Right kidney (tissue), 1 donor: ENCODE measurements around the gene AOPEP.

Experiments used
- DNase-seq: peaks from one replicate; pipeline ENCODE4 v3.0.0-alpha.2; 2016

Gene AOPEP

DNA sequence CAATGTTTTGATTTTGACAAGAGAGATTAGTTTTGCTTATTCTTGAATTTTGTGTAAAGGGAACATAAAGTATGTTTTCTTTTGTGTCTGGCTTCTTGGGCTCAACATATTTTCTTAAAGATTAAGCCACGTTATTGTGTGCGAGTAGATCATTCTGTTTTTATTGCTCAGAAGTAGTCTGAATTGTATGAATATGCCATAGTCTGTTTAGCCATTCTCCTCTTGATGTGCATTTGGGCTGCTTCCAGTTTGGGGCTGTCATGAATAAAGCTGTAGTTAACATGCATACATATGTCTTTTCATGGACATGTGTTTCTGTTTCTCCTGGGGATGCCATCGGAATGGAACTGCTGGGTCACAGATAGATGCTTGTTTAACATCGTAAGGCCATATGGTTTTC is 392.1 kb downstream of the AOPEP start:
- DNase-seq: no peak

DNA sequence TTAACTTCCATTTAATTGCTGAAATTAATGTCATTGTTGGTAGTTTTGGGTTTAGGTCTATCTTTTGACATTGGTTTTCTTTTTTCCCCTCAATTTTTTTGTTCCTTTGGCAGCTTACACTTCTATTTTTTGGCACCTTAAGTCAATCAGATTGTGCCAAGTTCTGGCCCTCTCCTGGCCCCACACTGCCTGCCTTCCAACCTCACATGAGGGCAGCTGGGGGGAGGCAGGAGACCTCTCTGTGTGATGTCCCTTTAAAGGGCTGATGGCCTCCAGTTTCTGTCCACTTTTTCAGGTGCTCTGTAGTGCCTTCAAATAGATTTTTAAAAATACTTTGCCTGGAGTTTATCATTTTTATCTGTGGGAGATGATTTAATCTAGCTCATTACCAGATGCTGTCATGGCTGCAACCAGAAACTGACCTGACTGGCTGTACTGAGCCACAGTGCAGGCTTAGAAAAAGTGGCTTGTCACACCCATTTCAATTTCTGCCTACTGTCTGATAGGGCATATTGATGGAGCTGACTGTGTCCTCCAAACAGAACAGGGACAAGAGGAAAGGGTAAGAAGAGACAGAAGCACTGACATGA is 394.4 kb downstream of the AOPEP start:
- DNase-seq: no peak

DNA sequence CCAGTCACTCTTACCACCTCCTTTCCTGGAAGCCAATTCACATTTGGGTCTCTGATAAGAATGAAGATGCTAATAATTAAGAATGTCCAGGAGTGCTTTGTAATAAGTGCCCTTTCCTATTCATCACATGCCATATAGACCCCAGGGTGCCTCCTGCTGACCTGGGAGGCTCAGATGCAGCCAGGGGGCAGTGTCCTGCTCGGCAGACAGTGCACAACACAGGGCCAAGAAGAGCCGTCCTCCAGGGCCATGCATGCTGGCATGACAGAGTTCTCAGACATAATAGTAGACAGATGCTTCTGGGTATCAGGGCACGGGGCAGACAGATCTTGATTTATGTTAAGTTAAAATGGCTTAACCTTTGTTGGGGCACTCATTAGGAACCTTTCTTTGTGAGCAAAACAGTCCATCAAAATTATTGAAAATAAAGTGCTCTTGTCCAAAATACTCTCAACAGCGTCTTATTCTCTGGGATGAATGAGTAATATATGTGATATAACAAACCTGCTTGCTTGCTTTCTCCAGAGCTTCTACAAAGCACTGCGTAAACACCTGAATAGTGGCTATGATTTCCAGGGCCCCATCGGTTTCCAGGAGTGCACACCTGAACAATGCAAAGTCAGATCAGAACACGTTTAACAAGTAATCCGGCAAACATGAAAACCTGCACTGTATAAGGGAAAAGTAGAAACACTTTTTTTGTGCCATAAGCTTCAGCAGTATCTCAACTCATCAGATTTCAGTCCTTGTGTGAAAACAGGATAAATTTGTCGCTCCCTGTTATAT is 398.3 kb downstream of the AOPEP start:
- DNase-seq: no peak

DNA sequence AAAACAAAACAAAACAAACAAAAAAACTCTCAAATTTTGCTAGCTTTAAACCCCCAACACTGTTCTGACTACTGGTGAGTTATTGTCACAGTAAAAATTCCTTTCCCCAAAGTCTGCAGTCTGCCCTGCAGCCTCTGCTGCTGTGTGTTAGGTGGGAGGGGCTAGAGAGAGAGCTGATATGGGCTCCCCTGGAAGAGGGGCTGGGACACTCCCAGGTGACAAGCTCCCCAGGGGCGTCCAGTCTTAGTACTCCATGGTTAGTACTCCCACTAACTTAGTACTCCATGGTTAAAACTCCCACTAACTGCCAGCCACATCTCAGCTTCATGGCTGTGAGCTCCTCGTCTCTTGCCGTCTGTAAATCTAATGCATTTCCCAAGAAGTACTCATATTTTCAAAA is 399.2 kb downstream of the AOPEP start:
- DNase-seq: no peak

DNA sequence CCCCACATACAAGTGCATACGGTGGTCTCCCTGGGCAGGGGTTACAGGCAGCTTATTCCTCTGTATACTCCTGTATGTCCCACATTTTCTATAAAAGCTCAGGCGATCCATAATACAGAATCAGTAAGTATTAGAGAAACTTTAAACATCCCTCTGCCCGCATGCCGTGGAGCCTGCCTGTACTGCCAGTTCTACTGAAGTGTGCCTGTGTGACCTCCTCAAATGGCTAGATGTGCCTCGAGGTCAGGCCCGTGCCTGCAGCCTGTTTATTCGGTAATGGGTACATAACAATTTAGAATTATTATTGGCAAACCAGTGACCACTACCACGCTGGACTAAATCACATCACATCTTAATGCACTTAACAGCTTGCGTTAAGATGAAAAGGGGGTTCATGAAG is 400.2 kb downstream of the AOPEP start:
- no peak for DNase-seq

DNA sequence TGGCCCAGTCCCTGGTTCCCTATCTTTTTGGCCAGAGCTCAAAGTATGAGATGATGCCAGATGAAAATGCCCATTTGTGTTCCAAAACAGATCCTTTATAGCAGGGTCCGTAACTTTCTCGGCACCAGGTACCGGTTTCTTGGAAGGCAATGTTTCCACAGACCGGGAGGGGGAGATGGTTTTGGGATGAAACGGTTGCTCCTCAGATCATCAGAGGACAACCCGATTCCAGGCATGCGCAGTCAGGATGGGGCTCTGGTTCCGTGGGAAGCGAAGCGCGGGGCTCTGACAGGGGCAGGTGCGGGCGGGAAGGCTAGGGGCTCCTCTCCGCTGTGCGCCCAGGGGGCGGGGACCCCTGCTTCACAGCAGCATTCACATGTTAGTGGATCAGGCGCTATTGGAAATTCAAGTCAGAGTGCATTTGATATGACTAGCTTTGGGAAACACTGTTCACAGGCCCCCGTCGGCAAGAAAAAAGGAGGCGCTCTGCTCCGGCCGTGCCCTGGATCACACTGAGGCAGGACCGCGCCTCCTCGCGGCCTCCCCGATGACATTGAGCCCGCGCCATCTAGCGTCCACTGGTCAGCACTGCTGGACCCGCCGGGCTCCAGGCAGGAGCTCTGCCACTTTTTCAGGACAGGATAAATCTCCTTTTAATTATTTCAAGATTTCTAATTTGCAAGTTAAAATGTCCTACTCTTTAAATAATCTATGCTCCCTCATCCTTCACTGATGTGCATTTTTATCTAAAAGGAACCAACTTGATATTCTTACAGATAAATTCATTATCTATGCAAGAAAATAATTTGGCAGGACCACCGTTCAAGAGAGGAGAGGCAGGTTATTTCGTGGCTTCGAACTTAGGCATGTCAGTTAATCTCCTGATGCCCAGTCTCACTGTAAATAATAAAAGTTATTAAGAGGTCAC is 401.0 kb downstream of the AOPEP start:
- DNase-seq: peak; percentile 80

DNA sequence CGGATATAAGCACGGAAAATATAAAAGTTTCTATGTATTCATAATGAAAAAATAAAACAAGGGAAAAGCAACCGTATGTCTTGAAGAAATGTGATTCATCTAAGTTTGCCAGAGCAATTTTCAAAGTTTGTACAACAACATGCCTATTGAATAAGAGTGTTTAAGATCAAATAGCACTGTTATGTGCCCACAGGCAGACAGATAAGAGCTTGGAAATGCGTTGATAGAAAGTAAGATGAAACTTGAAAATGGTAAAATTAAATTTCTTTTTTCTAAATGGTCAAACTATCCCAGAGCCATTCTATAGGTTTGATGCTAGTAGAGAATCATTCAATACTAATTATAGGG is 401.7 kb downstream of the AOPEP start:
- no peak for DNase-seq

DNA sequence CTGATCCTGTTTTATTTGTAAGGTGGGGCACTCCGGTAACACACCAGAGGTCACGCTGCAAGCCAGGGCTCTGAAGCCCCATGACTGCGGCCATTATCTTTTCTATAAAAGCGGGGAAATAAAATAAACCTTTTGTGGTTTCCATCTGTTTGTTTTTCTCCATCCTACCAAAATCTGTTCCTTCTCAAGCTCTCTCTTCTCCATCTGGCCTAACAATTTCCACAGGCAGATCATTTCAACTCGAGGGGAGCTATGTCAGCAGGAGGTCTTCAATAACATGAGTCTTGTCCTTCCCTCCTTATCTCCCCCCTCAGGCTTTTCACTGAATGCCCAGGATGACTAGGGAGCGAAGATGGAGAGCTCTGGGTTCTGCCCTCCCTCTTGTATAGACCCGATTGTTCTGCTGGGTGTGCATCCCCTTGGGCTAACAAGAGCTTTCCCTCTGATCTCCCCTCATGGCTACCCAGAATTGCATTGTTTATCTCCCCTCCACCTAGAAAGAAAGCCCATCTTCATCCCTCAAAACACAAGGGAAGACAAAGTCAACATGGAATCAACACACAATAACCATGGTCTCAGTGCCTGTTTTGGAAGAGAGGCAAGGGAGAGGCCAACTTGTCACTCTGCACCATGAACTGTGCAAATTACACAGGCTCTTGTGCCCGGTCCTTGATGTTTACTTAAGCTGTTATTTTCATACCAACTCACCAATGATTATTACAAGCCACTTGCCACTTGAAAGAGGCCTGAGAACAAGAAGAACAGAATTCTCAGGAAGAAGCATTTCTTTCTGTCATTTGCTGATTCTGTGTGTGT is 403.2 kb downstream of the AOPEP start:
- DNase-seq: no peak

DNA sequence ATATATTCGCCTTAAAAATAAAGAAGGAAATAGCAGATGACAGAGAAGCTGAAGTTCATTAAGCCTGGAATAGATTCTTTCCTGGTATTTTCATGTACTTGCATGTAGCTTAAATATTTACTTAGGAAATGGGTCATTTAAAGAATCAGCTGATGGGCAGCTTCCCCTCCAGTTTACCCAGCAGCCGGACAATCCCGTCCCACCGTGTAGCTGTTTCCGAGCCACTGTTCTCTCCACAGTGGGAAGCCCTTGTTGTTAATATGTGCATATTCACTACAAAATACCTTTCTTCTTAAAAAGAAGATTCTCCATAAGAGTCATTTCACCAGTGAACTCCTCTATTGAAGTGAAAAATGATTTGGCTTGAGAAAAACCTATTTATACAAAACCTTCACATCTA is 404.0 kb downstream of the AOPEP start:
- peak; percentile 15 for DNase-seq

DNA sequence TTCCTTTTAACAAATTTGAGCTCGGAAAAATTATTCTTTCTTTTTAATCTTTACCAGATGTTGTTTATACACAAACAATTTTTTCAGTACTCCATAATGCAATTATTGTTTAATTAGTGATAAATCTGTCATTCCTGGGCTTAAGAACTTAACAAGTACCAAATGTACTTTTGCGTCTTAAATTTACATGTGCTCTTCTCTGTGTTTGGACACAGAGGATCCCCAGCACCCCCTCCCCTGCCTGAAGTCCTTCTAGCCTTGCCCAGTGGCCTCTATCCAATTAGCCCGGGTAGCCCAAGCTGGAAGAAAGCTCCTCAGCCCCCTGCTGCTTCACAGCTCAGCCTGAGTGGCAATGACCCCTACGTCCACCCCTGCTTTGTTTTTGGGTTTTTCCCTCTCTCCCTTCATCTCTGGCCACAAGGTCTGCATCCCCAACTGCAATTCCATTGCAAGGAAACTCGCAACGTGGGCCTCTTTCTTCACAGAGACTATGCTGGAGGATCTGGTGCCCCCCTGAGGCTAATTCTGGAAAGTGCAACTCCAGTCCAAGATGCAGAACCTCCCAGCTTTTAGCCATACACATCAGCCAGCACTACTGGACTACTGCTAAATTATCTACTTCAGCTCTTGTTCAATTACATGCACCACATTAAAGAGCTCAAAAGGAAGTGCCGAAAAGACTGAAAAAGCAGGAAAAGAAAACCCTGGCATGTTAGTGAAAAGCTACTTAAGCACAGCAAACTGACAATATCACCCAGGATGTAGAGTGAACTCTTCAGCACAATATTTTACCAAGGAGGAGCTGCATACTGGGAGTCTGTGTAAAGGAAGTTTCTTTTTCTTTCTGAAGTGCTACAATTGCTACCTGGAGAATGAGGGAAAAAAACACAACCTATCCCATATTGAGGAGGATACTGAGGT is 404.8 kb downstream of the AOPEP start:
- DNase-seq: peak; percentile 66

DNA sequence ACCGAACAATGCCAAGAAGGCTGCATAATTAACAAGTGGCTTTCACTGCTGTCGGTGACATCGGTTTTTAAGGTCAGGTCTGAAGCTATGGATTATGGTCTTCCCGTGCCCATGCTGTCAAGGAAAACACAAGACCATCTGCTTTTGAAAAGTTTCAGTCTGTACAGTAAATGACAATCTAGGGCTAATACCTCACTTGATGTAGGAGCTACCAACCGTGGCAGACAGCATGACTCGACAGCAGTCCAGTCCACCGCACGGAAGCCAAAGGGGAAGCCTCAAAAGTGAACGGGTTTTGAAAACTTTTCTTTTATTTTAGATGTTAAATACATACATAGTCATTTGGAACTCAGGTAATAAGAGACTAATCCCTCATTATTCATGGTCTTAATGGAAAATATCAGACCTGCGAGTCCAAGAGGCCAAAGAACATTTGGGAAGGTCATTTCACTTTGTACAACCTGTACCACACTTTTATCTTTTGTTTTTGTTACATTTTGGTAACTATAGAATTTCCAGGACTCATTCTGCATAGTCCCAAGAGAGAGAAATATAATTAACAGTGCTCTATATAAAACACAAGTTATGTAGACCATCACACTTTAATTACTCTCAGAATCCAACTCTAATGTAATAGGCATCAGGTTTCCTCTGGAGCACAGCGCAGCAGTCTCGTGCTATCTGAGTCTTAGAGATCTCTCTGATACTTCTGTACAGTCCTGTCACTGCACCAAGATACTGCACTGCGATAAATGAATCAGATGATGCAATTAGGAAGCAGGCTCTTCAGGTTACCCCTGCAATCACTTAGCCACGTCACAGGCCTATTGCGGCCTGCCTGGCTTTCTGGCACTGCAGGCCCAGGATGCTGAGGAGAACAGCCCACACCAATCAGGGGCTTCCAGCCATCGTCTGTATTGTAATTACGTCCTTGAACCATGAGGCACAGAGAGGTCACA is 406.1 kb downstream of the AOPEP start:
- no peak for DNase-seq

DNA sequence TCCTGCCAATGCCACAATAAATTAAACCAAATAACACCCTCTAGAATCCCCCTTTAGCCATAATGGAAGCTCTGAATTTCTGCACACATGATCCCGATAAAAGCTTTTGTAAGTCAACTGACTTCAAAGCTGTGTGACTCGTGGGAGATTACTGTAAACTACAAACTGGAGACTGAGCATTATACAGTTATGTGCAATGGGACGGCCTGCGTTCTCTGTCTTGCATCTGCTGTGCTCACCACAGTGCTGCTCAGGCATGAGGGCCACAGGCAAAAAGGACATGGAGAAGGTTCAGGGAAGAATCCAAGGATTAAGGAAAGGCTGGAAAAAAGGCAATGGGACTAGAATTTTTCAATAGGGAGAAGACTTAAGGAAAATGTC is 406.8 kb downstream of the AOPEP start:
- no peak for DNase-seq

DNA sequence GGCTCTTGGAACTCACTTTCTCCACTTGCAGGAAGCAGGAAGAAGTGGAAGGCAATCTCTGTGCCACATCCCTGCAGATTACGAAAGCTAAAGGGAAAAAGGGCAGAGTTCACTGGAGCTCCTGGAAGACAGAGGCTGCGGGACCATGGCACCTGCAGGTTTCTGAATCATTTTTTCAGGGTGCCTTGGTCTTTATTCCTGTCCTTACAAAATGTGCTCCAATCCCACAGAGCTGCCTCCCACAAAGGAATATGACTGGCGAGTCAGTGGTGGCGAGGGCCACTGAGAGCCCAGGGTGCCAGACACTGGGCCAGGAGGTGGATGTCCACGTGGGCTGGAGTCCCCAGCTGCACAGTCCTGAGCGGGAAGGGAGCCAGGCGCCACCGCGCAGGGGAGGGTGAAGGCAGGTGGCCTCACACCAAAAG is 408.0 kb downstream of the AOPEP start:
- no peak for DNase-seq

DNA sequence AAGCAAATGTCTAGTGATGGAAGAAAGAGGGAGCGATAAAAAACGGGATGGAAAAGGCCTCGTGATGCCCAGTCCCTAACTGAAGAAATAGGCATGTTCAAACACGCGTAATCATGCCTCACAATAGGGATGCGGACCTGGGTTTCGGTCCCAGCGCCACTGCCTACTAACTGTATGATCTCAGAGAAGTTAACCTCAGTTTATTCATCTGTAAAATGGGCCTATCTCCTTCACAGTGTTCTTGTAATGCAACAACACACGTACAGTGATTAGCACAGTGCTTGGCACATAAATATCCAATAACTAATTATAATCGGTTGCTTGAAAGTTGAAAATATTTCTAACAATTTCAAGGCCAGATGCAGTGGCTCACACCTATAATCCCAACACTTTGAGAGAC is 409.3 kb downstream of the AOPEP start:
- no peak for DNase-seq
